ENCODE measurements around the gene SLC27A2.
"Not testable (repeated sequence)": the region's sequence is repeated elsewhere in the genome, so short reads cannot be mapped to it uniquely, and the experiment has no call there.

Gene SLC27A2

GRCh38 chr15:50187997-50188396 is 6.0 kb downstream of the SLC27A2 start:
- no peaks in the 10 kb centered on the region for H3K4me1 ChIP-seq
- no peaks in the 10 kb centered on the region for H3K36me3 ChIP-seq
- no peak overlapping the region for H3K27ac ChIP-seq
- TF ChIP-seq, protein P1, sequence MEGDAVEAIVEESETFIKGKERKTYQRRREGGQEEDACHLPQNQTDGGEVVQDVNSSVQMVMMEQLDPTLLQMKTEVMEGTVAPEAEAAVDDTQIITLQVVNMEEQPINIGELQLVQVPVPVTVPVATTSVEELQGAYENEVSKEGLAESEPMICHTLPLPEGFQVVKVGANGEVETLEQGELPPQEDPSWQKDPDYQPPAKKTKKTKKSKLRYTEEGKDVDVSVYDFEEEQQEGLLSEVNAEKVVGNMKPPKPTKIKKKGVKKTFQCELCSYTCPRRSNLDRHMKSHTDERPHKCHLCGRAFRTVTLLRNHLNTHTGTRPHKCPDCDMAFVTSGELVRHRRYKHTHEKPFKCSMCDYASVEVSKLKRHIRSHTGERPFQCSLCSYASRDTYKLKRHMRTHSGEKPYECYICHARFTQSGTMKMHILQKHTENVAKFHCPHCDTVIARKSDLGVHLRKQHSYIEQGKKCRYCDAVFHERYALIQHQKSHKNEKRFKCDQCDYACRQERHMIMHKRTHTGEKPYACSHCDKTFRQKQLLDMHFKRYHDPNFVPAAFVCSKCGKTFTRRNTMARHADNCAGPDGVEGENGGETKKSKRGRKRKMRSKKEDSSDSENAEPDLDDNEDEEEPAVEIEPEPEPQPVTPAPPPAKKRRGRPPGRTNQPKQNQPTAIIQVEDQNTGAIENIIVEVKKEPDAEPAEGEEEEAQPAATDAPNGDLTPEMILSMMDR (IDR thresholded peaks at IDR 0.05), result no peak
- no peaks in the 10 kb centered on the region for H3K9me3 ChIP-seq
- no peak overlapping the region for H3K4me3 ChIP-seq
- DNase-seq, result no peak
- intact Hi-C loops (cut with DNase I; ENCODE audit: low total_unique reads), result no loop called here
- H3K27me3 ChIP-seq, result peaks cover 0 to 9% of the 10 kb centered on the region in 2 donors

DNA sequence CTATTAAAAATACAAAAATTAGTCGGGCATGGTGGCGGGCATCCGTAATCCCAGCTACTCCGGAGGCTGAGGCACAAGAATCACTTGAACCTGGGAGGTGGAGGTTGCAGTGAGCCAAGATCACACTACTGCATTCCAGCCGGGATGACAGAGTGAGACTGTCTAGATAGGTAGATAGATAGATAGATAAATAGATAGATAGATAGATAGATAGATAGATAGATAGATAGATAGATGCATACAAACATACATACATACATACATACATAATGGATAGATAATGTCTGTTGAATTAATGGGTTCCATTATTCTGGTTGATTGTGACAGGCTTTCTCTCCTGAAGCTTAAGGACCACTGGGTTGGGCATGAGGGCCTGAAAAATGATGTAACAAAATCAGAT is 6.8 kb downstream of the SLC27A2 start:
- H3K36me3 ChIP-seq; H3K27ac ChIP-seq; intact Hi-C loops (cut with DNase I; ENCODE audit: low total_unique reads); H3K27me3 ChIP-seq; H3K4me1 ChIP-seq; H3K4me3 ChIP-seq; DNase-seq; H3K9me3 ChIP-seq: not testable (repeated sequence)

- intact Hi-C loops (cut with DNase I; ENCODE audit: low total_unique reads), result no loop called here
- DNase-seq, result no peak
Measured at GRCh38 chr15:50189633-50190032, 7.6 kb downstream of the SLC27A2 start.

DNA sequence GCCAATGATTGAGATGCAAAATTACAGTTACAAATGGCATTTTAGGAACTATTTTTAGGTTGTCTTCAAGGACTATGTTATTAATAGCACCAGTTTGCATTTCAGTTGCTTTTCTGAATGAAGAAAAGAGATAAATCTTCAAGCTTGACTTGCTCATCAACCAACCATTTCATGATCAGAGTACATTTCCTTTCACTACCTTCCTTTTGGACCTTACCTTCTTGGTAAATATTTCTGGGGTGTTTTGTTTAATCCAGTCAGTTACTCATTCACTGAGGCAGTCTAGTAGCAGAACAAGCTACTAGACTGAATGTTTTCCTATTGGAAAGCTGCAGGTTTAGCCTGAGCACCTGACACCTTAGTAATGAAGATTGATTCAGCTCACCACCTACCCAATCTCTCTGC is 8.2 kb downstream of the SLC27A2 start:
- Histone ChIP-seq H3K4me3 (no peak overlapping the region), H3K27ac (no peak overlapping the region), H3K4me1 (no peaks in the 10 kb centered on the region), H3K27me3 (peaks cover 0 to 3% of the 10 kb centered on the region in 2 donors), H3K9me3 (no peaks in the 10 kb centered on the region), H3K36me3 (no peaks in the 10 kb centered on the region)
- TF ChIP-seq, protein P1 (IDR thresholded peaks at IDR 0.05), result no peak
- no peak for DNase-seq
- intact Hi-C loops (cut with DNase I; ENCODE audit: low total_unique reads), result no loop called here

More at GRCh38 chr15:50189633-50190032, 7.6 kb downstream of the SLC27A2 start:
- H3K9me3 ChIP-seq, result no peaks in the 10 kb centered on the region
- TF ChIP-seq, protein P1 (IDR thresholded peaks at IDR 0.05), result no peak
- no peak overlapping the region for H3K27ac ChIP-seq
- no peaks in the 10 kb centered on the region for H3K36me3 ChIP-seq
- H3K4me3 ChIP-seq, result no peak overlapping the region
- no peaks in the 10 kb centered on the region for H3K4me1 ChIP-seq
- peaks cover 0 to 3% of the 10 kb centered on the region in 2 donors for H3K27me3 ChIP-seq

GRCh38 chr15:50190723-50191122 is 8.7 kb downstream of the SLC27A2 start:
- intact Hi-C loops (cut with DNase I; ENCODE audit: low total_unique reads), result no loop called here
- DNase-seq, result no peak
- H3K4me1 ChIP-seq, result no peaks in the 10 kb centered on the region
- H3K27me3 ChIP-seq, result peaks cover 0 to 3% of the 10 kb centered on the region in 2 donors
- H3K27ac ChIP-seq, result no peak overlapping the region
- H3K4me3 ChIP-seq, result no peak overlapping the region
- TF ChIP-seq, protein P1 (IDR thresholded peaks at IDR 0.05), result no peak
- H3K36me3 ChIP-seq, result no peaks in the 10 kb centered on the region
- no peaks in the 10 kb centered on the region for H3K9me3 ChIP-seq

DNA sequence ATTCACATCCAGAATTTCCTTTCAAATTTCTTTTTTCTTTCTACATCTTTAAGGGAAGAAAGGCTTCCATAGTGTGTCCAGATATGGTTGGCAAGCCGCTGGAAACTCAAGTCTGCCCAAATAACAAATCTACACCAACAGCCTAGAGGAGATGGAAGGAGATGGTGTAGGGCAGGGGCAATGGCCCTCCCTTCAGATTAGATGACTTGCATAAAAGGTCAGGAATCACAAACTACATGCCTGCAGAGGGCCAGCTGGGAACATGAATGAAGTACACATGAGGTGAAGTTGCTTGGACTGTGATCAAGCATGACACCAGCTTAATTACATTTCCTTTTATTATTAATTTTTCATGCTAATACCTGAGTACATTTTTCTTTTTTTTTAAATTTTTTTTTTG is 10.2 kb downstream of the SLC27A2 start:
- Histone ChIP-seq H3K4me3 (no peak overlapping the region), H3K4me1 (no peaks in the 10 kb centered on the region), H3K27me3 (peaks cover 0 to 3% of the 10 kb centered on the region in 2 donors), H3K9me3 (no peaks in the 10 kb centered on the region), H3K27ac (no peak overlapping the region), H3K36me3 (no peaks in the 10 kb centered on the region)
- DNase-seq, result no peak
- TF ChIP-seq, protein P1 (IDR thresholded peaks at IDR 0.05), result no peak
- intact Hi-C loops (cut with DNase I; ENCODE audit: low total_unique reads), result no loop called here
